K562 (cell line): ENCODE data around the gene RGS17. TPM values are rescaled to one million over a fixed set of nuclear protein-coding genes. Genes with fewer than 3 reads are reported as not detected.
"Not testable (repeated sequence)": the region's sequence is repeated elsewhere in the genome, so short reads cannot be mapped to it uniquely, and the experiment has no call there.

Experiments used
- ATAC-seq: fragments of 200-7000 bp; cut with Tn5 transposase; 3 replicates; pipeline ENCODE4 v1.9.1; 2020; ENCODE audit warnings: moderate library complexity
- BruUV-seq: library from RNA; stranded (reverse); fragments of 400-500 nt; replicated peaks from 2 replicates; lab custom pipeline; 2021; lab: Mats Ljungman, UMichigan
- CTCF ChIA-PET: fragments of 300-600 bp; formaldehyde crosslinking; extraction: SDS; loops from one replicate; lab custom pipeline; 2021; ENCODE audit warnings: low intra/inter-chr PET ratio; lab: Yijun Ruan, JAX
- POLR2A ChIA-PET: fragments of 300-600, 350-650 bp; sonication (Branson Sonifier 250); formaldehyde crosslinking; extraction: SDS; loops from one replicate; lab custom pipeline; 2021; ENCODE audit warnings: antibody characterized with exemption, inconsistent platforms; lab: Yijun Ruan, JAX
- DNase-seq, 4 experiments: peaks; one replicate each; pipeline versions ENCODE4 v3.0.0 to v3.0.0-alpha.2; 2011 to 2018; ENCODE audit warnings: low spot score in 3 of 4, mixed read lengths in 3 of 4; ENCODE audit errors: extremely low read depth in 1 of 4
- FAIRE-seq: peaks from 2 replicates; lab custom pipeline; 2011; peaks lifted over from hg19 to GRCh38; lab: Jason Lieb, UNC
- H2AFZ ChIP-seq: 2 replicates; pipeline ENCODE4 v1.6.0; 2011; ENCODE audit warnings: low read depth, low read length, control low read depth, inconsistent platforms
- H3K27ac ChIP-seq: fragments of 200-600 bp; 3 replicates; pipeline ENCODE4 v1.8.0; 2011; ENCODE audit warnings: low read depth, mild to moderate bottlenecking, control low read depth, inconsistent platforms, low read length, moderate library complexity, mixed read lengths; ENCODE audit errors: extremely low read depth
- H3K27me3 ChIP-seq, 2 experiments: fragments of 300-600 bp in 1 of 2; 2 replicates in 1 of 2; 3 replicates in 1 of 2; pipeline versions ENCODE4 v1.6.0 to v1.8.0; 2011; ENCODE audit warnings: inconsistent platforms in 2 of 2, low read length in 2 of 2, mild to moderate bottlenecking in 1 of 2, mixed read lengths in 1 of 2, moderate library complexity in 1 of 2; ENCODE audit not compliant: control insufficient read depth in 2 of 2, insufficient read depth in 2 of 2
- H3K36me3 ChIP-seq: fragments of 300-600 bp; 3 replicates; pipeline ENCODE4 v1.8.0; 2011; ENCODE audit warnings: mild to moderate bottlenecking, low read length, inconsistent platforms; ENCODE audit not compliant: control insufficient read depth, insufficient read depth
- H3K4me1 ChIP-seq, 2 experiments: fragments of 200-600 bp in 1 of 2; replicated peaks in 1 of 2; 2 replicates in 1 of 2; 3 replicates in 1 of 2; pipeline versions ENCODE4 v1.5.1 to v1.8.0; 2011; ENCODE audit warnings: inconsistent platforms in 2 of 2, low read length in 2 of 2, mild to moderate bottlenecking in 1 of 2, mixed read lengths in 1 of 2, moderate library complexity in 1 of 2; ENCODE audit not compliant: control insufficient read depth in 2 of 2, insufficient read depth in 2 of 2
- H3K4me2 ChIP-seq: 2 replicates; pipeline ENCODE4 v1.6.1; 2011; ENCODE audit warnings: low read length, control low read depth, inconsistent platforms, mixed read lengths; ENCODE audit not compliant: insufficient read depth
- H3K4me3 ChIP-seq: fragments of 200-600 bp; sonication (generic), shearing (Covaris generic); 2 replicates; pipeline ENCODE4 v1.5.1; 2016; ENCODE audit warnings: control low read depth, inconsistent platforms
- H3K79me2 ChIP-seq: fragments of 200-600 bp; 3 replicates; pipeline ENCODE4 v1.8.0; 2011; ENCODE audit warnings: low read length, inconsistent platforms; ENCODE audit not compliant: control insufficient read depth, insufficient read depth
- H3K9ac ChIP-seq, 2 experiments: 2 replicates each; pipeline versions ENCODE4 v1.6.0 to v1.6.1; 2011; ENCODE audit warnings: low read depth in 2 of 2, low read length in 2 of 2, control low read depth in 1 of 2, inconsistent platforms in 1 of 2, mild to moderate bottlenecking in 1 of 2, mixed read lengths in 1 of 2; ENCODE audit not compliant: insufficient read depth in 1 of 2
- H3K9me1 ChIP-seq: one replicate; pipeline ENCODE4 v1.6.0; 2011; ENCODE audit warnings: inconsistent platforms, mild to moderate bottlenecking, low read length, moderate library complexity; ENCODE audit not compliant: control insufficient read depth, insufficient read depth
- H3K9me3 ChIP-seq: replicated peaks from 2 replicates; pipeline ENCODE4 v1.5.1; 2011; ENCODE audit warnings: low read depth, low read length, inconsistent platforms; ENCODE audit not compliant: control insufficient read depth, insufficient read depth
- H4K20me1 ChIP-seq: replicated peaks from 2 replicates; pipeline ENCODE4 v1.6.1; 2011; ENCODE audit warnings: low read length, inconsistent platforms, mixed read lengths; ENCODE audit not compliant: control insufficient read depth, insufficient read depth
- BHLHE40 ChIP-seq: IDR thresholded peaks from 2 replicates; pipeline ENCODE4 v1.6.1; 2011; ENCODE audit warnings: low read length, improper control_type of control experiment
- CHD4 ChIP-seq: fragments of 200-600 bp; sonication (generic); IDR thresholded peaks from 3 replicates; pipeline ENCODE4 v1.6.1; 2012; ENCODE audit warnings: low read depth, mild to moderate bottlenecking, mixed read lengths, low read length, inconsistent platforms; ENCODE audit not compliant: insufficient read depth, insufficient replicate concordance, poor library complexity, severe bottlenecking
- CSDE1 ChIP-seq, 2 experiments: fragments of 450-650 bp; IDR thresholded peaks; 2 replicates each; pipeline ENCODE4 v1.6.1; 2016; ENCODE audit warnings: mild to moderate bottlenecking in 1 of 2
- FOXM1 ChIP-seq, 2 experiments: fragments of 450-650 bp in 1 of 2; sonication (generic) in 1 of 2; formaldehyde crosslinking in 1 of 2; IDR thresholded peaks; 2 replicates each; pipeline versions ENCODE4 v1.6.1 to v1.9.0; 2017 to 2022; ENCODE audit warnings: low read depth in 2 of 2, mild to moderate bottlenecking in 2 of 2, missing genetic modification reagents in 1 of 2, moderate library complexity in 1 of 2
- FUS ChIP-seq: fragments of 200-400 bp; formaldehyde crosslinking; optimal IDR thresholded peaks from 2 replicates; pipeline ENCODE3; 2017; ENCODE audit warnings: low read depth, low read length
- SMARCA5 ChIP-seq: fragments of 450-650 bp; IDR thresholded peaks from 2 replicates; pipeline ENCODE4 v1.6.1; 2016
- SNRNP70 ChIP-seq: fragments of 200-400 bp; formaldehyde crosslinking; optimal IDR thresholded peaks from 2 replicates; pipeline ENCODE3; 2017; ENCODE audit warnings: low read depth, low read length
- TAF1 ChIP-seq: IDR thresholded peaks from 2 replicates; pipeline ENCODE4 v1.6.1; 2011; ENCODE audit warnings: mild to moderate bottlenecking, low read length, moderate library complexity; ENCODE audit not compliant: insufficient read depth, control insufficient read depth, severe bottlenecking; ENCODE audit errors: extremely low read depth
- ZNF146 ChIP-seq: IDR thresholded peaks from one replicate; pipeline ENCODE4 v1.6.1; 2018; ENCODE audit warnings: missing compliant biosample characterization; ENCODE audit not compliant: unreplicated experiment
- WGBS: fragments of 100-300 bp; shearing (Covaris generic); methylation state at CpG from one replicate; pipeline ENCODE4 v1.1.6; 2016; ENCODE audit warnings: low coverage, mixed read lengths; ENCODE audit not compliant: insufficient coverage; ENCODE audit errors: missing lambda C conversion rate; 5-methylcytosine and 5-hydroxymethylcytosine counted together
- in situ Hi-C: fragments of 300-500 bp; cut with MboI; formaldehyde crosslinking; loops from 4 replicates; pipeline ENCODE4 v1.15.0; 2018; ENCODE audit warnings: inconsistent platforms, mixed read lengths
- intact Hi-C: fragments of 100-400 bp; cut with micrococcal nuclease; formaldehyde crosslinking; loops from 2 replicates; pipeline ENCODE4 v1.14.2; 2022
- polyA plus RNA-seq, 8 experiments: library from polyadenylated mRNA; depleted of rRNA in 4 of 8; stranded (reverse) in 5 of 8; unstranded in 3 of 8; fragments of >200 nt; fragmentation: Nextera tagmentation in 2 of 8; fragmentation: Illumina TruSeq in 1 of 8; extraction: Ambion mirVana in 2 of 8; extraction: Trizol in 1 of 8; gene quantifications; 2 replicates each; pipeline versions ENCODE4 v1.2.1 to v1.2.3, GENCODE V29; 2011 to 2014; ENCODE audit warnings: inconsistent platforms in 1 of 8, missing spikeins in 1 of 8
- total RNA-seq, 7 experiments: library from RNA; depleted of rRNA in 6 of 7; stranded (reverse); fragments of >200 nt in 6 of 7; fragmentation: Illumina TruSeq in 2 of 7; extraction: Trizol in 2 of 7; gene quantifications; 2 replicates each; pipeline versions ENCODE4 v1.2.1 to v1.2.3, GENCODE V29; 2011 to 2021; ENCODE audit warnings: low replicate concordance in 1 of 7
- TF ChIP-seq, protein P1 (sequence below): fragments of 250-450 bp; sonication (Bioruptor Pico); IDR thresholded peaks from 2 replicates; pipeline ENCODE4 v1.8.0; 2022; ENCODE audit warnings: inconsistent platforms, mild to moderate bottlenecking, moderate library complexity, borderline replicate concordance
- TF ChIP-seq, protein P2 (sequence below): fragments of 200-800 bp; sonication (Bioruptor generic); IDR thresholded peaks from 2 replicates; pipeline ENCODE4 v1.6.1; 2017; ENCODE audit warnings: missing genetic modification characterization, missing compliant biosample characterization

The RGS17 gene
- total and polyA plus RNA-seq, 9 of the 15 experiments (the other 6 are each of a cell fraction or from before 2014, with no cell fraction given) = 0.01 to 0.14 (median 0.08) TPM; not detected in 6

- DNase-seq, H3K27ac ChIP-seq, H3K9me3 ChIP-seq, H3K4me2 ChIP-seq, in situ Hi-C loops, H3K4me1 ChIP-seq, H4K20me1 ChIP-seq, intact Hi-C loops, H2AFZ ChIP-seq, BruUV-seq, H3K4me3 ChIP-seq, H3K9ac ChIP-seq, H3K79me2 ChIP-seq, POLR2A ChIA-PET, ATAC-seq, H3K9me1 ChIP-seq, FAIRE-seq, H3K27me3 ChIP-seq, CTCF ChIA-PET: not testable (repeated sequence)
- peak; percentile 75 for TF ChIP-seq ZNF146 (CRISPR knock-in tag)
- peaks cover 15% of the 10 kb centered on the region for H3K36me3 ChIP-seq
- 20% methylated on average over 6 of the region's 15 CpGs for WGBS
These were observed 164.8 kb downstream of the RGS17 start for GRCh38 chr6:152966168-152966894.

GRCh38 chr6:152959333-152959732, 171.7 kb downstream of the RGS17 start:
- ATAC-seq (peak; percentile 53), FAIRE-seq (no peak), DNase-seq (no peak)
- H3K27ac ChIP-seq = no peak overlapping the region
- no TSS peak for BruUV-seq
- WGBS = 12% methylated on average over 24 of the region's 24 CpGs
- no peaks in the 10 kb centered on the region for H3K9me1 ChIP-seq
- peak overlapping the region; percentile 51; the same call in 1 of the 2 replicates for H2AFZ ChIP-seq
- no peaks in the 10 kb centered on the region for H3K9me3 ChIP-seq
- intact Hi-C loops (loop anchor here (10.0 kb wide), 1 partner anchor 1285 kb away; no protein-coding TSS in a partner anchor), in situ Hi-C loops (loop anchor here (10.0 kb wide), 1 partner anchor 215 kb away; no protein-coding TSS in a partner anchor)
- H3K4me1 ChIP-seq = no peaks in the 10 kb centered on the region
- peak overlapping the region; percentile 43; the same call in 1 of the 2 replicates for H3K4me2 ChIP-seq
- H3K27me3 ChIP-seq = peaks cover 6 to 20% of the 10 kb centered on the region in 2 experiments
- H3K79me2 ChIP-seq = no peaks in the 10 kb centered on the region
- CTCF ChIA-PET = no interaction called here
- no peaks in the 10 kb centered on the region for H3K36me3 ChIP-seq
- no peak overlapping the region for H3K4me3 ChIP-seq
- POLR2A ChIA-PET = interaction anchor here (0.6 to 1.6 kb wide), 2 partner anchors 9 to 595 kb away, joined by 3 to 6 read pairs; no protein-coding TSS in a partner anchor
- peak overlapping the region in 1 of 2 experiments; percentile 72; a peak in 1 of 4 replicates for H3K9ac ChIP-seq
- H4K20me1 ChIP-seq = no peaks in the 10 kb centered on the region
- TF ChIP-seq SMARCA5 = no peak
- no peak for TF ChIP-seq CSDE1 (IDR thresholded peaks at IDR 0.05)
- TF ChIP-seq SNRNP70 = no peak
- TF ChIP-seq, protein P1, sequence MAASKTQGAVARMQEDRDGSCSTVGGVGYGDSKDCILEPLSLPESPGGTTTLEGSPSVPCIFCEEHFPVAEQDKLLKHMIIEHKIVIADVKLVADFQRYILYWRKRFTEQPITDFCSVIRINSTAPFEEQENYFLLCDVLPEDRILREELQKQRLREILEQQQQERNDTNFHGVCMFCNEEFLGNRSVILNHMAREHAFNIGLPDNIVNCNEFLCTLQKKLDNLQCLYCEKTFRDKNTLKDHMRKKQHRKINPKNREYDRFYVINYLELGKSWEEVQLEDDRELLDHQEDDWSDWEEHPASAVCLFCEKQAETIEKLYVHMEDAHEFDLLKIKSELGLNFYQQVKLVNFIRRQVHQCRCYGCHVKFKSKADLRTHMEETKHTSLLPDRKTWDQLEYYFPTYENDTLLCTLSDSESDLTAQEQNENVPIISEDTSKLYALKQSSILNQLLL (CRISPR knock-in tag) = no peak
- TF ChIP-seq TAF1 = no peak
- TF ChIP-seq BHLHE40 = peak; percentile 58; the same call in 1 of the 2 replicates
- TF ChIP-seq, protein P2, sequence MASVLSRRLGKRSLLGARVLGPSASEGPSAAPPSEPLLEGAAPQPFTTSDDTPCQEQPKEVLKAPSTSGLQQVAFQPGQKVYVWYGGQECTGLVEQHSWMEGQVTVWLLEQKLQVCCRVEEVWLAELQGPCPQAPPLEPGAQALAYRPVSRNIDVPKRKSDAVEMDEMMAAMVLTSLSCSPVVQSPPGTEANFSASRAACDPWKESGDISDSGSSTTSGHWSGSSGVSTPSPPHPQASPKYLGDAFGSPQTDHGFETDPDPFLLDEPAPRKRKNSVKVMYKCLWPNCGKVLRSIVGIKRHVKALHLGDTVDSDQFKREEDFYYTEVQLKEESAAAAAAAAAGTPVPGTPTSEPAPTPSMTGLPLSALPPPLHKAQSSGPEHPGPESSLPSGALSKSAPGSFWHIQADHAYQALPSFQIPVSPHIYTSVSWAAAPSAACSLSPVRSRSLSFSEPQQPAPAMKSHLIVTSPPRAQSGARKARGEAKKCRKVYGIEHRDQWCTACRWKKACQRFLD (CRISPR knock-in tag) = no peak
- no peak for TF ChIP-seq FUS
- no peak for TF ChIP-seq FOXM1 (IDR thresholded peaks at IDR 0.05; ENCODE audit: low read depth)
- TF ChIP-seq FOXM1 (CRISPR knock-in tag; IDR thresholded peaks at IDR 0.05; ENCODE audit: low read depth) = no peak
- TF ChIP-seq CHD4 = no peak
